HG02642 (cell line): ENCODE data around the gene C4orf54.

ENCODE experiments used
- ATAC-seq: cut with Tn5 transposase; IDR thresholded peaks from one replicate; pipeline ENCODE4 v1.9.1; 2021; ENCODE audit warnings: mild to moderate bottlenecking; ENCODE audit not compliant: unreplicated experiment, poor library complexity

C4orf54 gene

DNA sequence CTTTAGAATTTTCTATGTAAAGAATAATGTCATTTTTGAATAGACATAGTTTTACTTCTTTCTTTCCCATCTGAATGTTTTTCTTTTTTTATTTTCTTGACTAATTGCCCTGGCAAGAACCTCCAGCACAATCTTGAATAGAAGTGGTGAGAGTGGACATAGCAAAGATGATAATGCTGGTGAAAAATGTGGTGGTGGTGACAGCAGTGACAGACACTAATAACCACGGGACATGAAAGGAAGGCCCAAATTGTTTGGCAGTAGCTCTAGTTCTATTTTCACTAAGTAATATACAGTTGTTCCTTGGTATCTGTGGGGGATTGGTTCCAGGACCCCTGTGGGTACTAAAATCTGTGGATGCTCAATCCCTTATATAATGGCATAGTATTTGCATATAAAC, 29.6 kb downstream of the C4orf54 start:
- ATAC-seq: no peak

DNA sequence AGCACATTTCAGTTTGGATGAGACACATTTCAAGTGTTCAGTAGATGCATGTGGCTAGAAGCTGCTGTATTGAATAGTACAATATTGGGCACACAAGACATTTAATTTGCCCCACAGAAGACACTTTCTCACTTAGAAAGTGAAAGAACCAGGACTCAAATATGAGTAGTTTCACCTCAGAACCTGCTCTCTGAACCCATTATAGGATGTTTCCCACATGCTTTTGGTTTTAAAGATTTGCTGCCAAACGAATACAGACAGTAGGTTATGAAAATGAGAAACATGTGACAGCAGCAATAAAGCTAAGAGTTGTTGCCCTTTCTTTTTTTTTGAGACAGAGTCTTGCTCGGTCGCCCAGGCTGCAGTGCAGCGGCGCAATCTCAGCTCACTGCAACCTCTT, 32.3 kb downstream of the C4orf54 start:
- no peak for ATAC-seq

DNA sequence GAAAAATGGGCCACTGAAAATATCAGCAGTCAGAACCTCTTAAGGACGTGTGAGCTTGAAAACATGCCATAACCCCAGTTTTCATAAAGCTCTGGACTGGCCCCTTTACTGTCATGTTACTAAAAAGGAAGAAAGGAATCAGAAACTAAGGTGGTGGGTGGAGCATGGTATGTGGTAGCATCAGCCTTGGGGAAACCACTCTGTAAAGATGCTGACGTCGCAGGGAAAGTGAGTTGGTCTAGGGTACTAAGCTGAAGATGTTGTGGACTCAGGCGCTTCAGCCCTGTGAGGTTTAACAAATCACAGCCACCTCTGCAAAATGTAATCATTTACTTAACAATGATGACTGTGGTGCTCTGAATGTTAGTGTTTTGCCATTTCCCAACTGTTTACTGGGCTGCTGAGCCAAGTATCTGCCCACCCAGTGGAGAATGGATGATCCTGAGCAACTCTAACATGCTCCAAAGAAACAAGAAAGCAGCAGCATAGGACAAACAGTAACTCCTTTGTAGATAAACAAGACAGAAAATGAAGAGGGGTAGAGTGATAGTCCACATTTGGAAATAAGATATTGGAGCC, 33.4 kb downstream of the C4orf54 start:
- ATAC-seq: peak; percentile 56

DNA sequence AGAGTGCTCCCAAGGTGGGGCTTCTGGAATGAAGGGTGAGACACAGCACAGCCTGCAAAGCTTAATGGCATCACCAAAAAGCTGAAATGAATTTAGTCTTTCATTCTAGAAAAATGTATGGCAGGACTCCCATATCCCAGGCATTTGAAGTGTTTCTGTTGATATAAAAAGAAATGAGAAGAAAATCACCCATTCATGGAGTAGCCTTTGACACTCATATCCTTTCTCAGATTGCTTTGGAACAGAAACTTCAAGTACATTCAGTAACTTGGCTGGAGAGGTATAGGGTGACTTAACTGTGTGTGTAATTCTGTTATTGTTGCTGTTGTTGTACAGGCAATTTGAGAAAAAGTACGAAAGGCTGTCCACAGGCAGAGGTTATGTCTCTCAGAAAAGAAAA, 35.3 kb downstream of the C4orf54 start:
- no peak for ATAC-seq

DNA sequence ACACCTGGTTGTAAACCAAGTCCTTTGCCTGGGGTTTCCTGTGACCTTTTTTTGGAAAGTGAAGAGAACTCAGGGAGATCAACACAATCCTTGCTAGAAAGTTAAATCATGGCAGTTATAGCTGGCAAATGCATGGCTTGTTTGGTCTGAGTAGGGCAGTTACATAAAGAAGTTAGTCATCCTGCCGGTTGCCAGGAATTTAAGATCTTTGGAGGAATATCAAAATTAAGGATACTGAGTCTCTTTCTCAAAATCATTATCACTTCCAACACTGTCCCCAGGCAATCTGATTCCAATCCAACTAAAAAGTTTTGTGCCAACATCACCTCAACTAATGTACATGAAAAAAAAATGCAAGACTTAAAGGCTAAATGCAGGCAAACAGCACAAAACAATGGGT, 40.3 kb downstream of the C4orf54 start:
- no peak for ATAC-seq

DNA sequence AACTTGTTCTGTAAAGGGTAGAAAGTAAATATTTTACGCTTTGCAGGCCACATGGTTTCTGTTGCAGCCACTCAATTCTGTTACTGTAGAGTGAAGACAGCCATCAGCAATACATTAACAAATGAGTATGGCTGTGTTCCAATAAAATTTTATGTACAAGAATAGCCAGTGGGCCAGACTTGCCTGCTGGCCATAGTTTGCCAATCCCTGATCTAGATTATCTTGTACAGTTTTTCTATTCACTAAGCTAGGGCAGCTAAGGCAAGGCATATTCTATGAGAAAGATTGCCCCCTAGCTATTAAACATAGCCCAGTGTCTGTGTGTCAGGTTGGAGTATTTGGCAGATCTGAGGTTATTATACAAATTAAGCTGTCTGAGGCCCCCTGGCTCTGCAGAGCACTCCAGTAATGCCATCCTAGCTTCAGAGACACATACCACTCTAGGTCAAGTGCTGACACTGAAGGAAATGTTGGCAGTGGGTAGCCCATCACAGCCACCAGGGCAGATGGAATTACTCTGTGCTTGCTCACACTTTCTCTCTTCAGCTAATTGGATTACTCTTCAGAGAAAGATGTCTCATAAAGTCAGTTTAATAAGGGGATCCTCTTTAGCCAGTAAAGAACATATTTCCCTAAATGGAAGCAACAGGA, 42.3 kb downstream of the C4orf54 start:
- no peak for ATAC-seq

DNA sequence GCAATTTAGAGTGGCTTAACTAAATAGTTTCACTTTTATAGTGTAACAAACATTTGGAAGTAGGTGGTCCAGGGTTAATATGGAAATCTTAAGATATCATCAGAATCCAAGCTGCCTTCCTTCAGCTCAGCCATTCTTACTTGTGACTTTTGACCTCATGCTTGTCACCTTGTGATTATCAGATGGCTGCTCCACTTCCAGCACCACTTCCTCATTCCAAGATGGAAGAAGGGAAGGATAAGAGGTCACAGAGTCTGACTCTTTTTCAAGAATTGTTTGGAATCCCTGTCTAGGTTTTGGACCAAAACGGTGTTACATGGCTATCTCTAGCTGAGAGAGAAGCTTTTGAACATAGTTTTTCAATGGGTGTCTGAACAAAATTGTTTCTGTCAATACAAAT, 43.1 kb downstream of the C4orf54 start:
- ATAC-seq: no peak

DNA sequence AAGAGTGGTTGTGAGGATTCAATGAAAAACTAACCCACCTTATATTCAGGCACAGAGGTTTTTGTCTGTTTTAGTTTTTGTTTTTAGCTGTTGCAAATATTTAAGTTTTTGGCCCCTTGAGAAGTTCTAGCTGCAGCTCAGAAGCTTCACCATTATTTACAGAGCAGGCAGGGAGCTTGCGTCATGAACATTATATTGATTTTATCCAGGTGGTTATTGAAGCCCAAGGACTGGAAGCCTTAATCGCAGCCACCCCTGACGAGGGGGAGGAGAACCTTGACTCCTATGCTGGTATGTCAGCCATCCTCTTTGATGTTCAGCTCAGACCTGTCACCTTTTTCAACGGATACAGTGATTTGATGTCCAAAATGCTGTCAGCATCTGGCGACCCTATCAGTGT, 44.9 kb downstream of the C4orf54 start:
- no peak for ATAC-seq

DNA sequence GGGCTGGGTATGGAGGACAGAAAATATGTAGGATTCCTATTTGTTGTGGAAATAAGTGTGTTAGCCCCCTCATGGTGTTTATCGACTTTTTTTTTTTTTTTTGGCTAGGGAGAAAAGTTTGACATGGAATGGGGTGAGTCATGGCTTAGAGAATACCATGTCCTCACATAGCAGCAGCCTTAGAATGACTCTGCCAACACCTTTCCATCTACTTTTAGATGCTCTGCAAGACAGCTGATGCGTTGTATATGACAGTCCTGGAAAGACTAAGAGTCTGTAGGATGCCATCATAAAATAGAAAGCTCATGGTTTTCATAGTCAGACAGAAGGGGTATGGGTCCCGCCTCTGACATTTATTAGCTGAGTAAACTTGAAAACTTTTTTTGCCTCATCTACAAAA, 45.3 kb downstream of the C4orf54 start:
- ATAC-seq: no peak

DNA sequence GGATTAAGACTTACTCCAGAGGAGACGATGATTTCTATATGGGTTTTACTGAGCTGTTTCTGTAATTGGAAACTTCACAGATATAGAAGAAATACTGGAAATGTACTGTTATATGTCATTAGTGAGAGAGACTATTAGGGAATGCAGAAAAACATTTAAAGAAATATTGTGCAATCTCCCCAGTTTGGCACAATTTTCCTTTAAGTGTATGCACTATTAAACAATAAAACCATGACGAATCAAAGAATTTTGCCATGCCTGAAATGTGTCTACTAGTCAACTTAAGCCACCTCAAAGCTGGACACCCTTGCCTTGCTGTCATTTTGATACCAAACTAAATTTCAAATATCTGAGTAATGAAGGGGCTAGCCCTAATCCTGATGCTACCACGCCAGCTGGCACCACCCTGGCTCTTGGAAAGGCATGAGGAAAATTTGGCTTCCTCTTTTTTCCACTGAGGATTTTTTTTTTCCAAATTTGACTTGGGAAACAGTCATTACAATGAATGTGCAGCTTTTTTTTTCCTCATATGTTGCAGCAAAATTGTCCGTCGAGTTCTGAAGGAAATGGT, 46.9 kb downstream of the C4orf54 start:
- ATAC-seq: no peak

DNA sequence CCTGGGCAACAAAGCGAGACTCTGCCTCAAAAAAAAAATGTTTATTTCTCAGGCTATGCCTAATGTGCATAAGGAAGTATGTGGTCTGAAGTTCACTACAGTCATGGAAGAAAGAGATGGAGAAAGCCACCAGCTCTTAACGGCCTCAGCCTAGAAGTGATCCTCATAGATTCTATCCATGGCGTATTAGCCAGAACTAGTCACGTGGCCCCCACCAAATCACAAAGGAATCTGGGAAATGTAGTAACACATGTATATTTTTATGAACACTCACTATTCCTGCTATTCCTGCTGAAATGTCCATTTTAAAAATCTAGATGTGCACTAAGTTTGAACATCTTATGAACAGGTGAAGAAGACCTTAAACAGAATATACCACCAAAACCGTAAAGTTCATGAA, 49.2 kb downstream of the C4orf54 start:
- no peak for ATAC-seq
